ENCODE measurements around the gene FERMT3. TPM values are rescaled to one million over a fixed set of nuclear protein-coding genes. Genes with fewer than 3 reads are reported as not detected.

Gene FERMT3
- polyA plus RNA-seq, 1 of the 3 experiments (the other 2 are of a cell fraction), result 1.4 TPM

DNA sequence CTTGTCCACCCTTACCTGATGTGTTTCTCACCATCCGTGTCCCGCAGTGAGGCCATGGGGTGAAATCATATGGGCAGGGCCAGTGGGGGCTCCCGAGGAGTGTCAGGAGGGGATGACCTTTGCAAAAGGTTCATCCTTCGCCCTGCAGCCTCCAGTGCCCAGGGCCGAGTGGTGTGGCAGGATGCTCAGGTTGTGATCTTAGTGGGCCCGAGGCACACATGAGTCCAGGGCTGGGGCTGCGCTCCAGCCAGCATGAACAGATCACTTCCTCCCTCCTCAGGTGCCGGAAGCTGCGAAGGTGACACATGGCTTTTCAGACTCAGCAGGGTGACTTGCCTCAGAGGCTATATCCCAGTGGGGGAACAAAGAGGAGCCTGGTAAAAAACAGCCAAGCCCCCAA is 31.6 kb downstream of the FERMT3 start:
- Histone ChIP-seq H4K20me1 (ENCODE audit: insufficient read depth) (no peaks in the 10 kb centered on the region), H3K9me3 (no peaks in the 10 kb centered on the region), H3K4me2 (no peak overlapping the region), H3K27me3 (ENCODE audit: insufficient read depth) (no peaks in the 10 kb centered on the region), H3K4me1 (ENCODE audit: control insufficient read depth in 1 of 2, insufficient read depth in 2 of 2, low read depth in 1 of 2, low read length in 1 of 2) (peaks cover 12 to 32% of the 10 kb centered on the region in 2 experiments; a peak in 2 of 4 replicates), H3K9me2 (no peaks in the 10 kb centered on the region), H3K27ac (ENCODE audit: low read depth in 2 of 2, low read length in 1 of 2) (no peak overlapping the region), H2AFZ (ENCODE audit: low read depth) (no peak overlapping the region), H3K9ac (no peak overlapping the region), H3F3A (replicated peaks; ENCODE audit: insufficient read depth) (peaks cover 25% of the 10 kb centered on the region), H3K79me2 (ENCODE audit: insufficient read depth) (peaks cover 34% of the 10 kb centered on the region), H3K4me3 (ENCODE audit: low read depth in 2 of 2, low read length in 1 of 2) (no peak overlapping the region), H3K36me3 (replicated peaks in 1 of 2; ENCODE audit: control insufficient read depth in 1 of 2, insufficient read depth in 2 of 2, low read length in 1 of 2) (peaks cover 0 to 18% of the 10 kb centered on the region in 2 experiments)
- TF ChIP-seq TCF12 (IDR thresholded peaks at IDR 0.05) (no peak), YY1 (IDR thresholded peaks at IDR 0.05; ENCODE audit: low read depth) (no peak), EP300 (IDR thresholded peaks at IDR 0.05; ENCODE audit: borderline replicate concordance in 1 of 2, low read depth in 1 of 2, low read length in 1 of 2) (no peak), NFIC (IDR thresholded peaks at IDR 0.05; ENCODE audit: borderline replicate concordance) (no peak)
- TF ChIP-seq, protein P1, sequence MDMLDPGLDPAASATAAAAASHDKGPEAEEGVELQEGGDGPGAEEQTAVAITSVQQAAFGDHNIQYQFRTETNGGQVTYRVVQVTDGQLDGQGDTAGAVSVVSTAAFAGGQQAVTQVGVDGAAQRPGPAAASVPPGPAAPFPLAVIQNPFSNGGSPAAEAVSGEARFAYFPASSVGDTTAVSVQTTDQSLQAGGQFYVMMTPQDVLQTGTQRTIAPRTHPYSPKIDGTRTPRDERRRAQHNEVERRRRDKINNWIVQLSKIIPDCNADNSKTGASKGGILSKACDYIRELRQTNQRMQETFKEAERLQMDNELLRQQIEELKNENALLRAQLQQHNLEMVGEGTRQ (IDR thresholded peaks at IDR 0.05; ENCODE audit: borderline replicate concordance, low read depth, low read length), result no peak
- TF ChIP-seq, protein P2, sequence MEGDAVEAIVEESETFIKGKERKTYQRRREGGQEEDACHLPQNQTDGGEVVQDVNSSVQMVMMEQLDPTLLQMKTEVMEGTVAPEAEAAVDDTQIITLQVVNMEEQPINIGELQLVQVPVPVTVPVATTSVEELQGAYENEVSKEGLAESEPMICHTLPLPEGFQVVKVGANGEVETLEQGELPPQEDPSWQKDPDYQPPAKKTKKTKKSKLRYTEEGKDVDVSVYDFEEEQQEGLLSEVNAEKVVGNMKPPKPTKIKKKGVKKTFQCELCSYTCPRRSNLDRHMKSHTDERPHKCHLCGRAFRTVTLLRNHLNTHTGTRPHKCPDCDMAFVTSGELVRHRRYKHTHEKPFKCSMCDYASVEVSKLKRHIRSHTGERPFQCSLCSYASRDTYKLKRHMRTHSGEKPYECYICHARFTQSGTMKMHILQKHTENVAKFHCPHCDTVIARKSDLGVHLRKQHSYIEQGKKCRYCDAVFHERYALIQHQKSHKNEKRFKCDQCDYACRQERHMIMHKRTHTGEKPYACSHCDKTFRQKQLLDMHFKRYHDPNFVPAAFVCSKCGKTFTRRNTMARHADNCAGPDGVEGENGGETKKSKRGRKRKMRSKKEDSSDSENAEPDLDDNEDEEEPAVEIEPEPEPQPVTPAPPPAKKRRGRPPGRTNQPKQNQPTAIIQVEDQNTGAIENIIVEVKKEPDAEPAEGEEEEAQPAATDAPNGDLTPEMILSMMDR (IDR thresholded peaks at IDR 0.05), result no peak
- POLR2A ChIA-PET, result interaction anchor here (2.2 kb wide), 1 partner anchor 12 kb away, joined by 5 read pairs; the partner anchor contains the start of genes NUDT22 and TRPT1
- no peak for DNase-seq
- CTCF ChIA-PET, result interaction anchor here (0.7 to 1.6 kb wide), 5 partner anchors 10 to 66 kb away, joined by 3 to 8 read pairs (median 4); partner anchors contain the start of gene PLCB3
- WGBS (ENCODE audit: low lambda C conversion rate), result no CpG with 5 or more reads among the region's 9 CpGs

DNA sequence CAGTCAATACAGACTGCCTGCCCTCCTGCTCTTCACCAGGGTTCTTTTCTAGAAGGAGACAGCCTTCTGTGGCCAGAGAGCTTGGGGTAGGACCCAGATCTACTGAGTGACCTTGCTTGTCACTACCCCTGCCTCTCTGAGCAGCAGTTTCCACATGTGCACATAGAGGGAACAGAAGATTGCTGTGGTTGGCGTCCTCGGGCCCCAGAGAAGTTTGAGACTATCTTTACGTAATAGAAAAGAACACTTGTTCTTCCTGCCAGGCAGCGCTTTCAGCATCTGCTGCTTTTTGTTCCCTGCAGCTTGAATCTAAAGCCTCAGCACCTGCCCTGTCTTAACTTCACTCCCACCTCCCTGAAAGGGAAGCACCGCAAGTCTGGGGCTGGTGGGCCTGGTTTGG is 32.5 kb downstream of the FERMT3 start:
- no peak overlapping the region for H2AFZ ChIP-seq (ENCODE audit: low read depth)
- peaks cover 35% of the 10 kb centered on the region for H3K79me2 ChIP-seq (ENCODE audit: insufficient read depth)
- no peaks in the 10 kb centered on the region for H3K9me3 ChIP-seq
- no peak overlapping the region for H3K4me2 ChIP-seq
- H4K20me1 ChIP-seq (ENCODE audit: insufficient read depth), result no peaks in the 10 kb centered on the region
- no peak overlapping the region for H3K4me3 ChIP-seq (ENCODE audit: low read depth in 2 of 2, low read length in 1 of 2)
- no peak overlapping the region for H3K9ac ChIP-seq
- ChIA-PET CTCF (interaction anchor here (1.0 to 1.5 kb wide), 3 partner anchors 15 to 65 kb away, joined by 3 to 4 read pairs (median 4); no protein-coding TSS in a partner anchor), POLR2A (interaction anchor here (0.7 to 2.2 kb wide), 2 partner anchors 13 to 27 kb away, joined by 3 to 5 read pairs; partner anchors contain the start of genes NUDT22 and TRPT1)
- no peaks in the 10 kb centered on the region for H3K27me3 ChIP-seq (ENCODE audit: insufficient read depth)
- 96% methylated on average over 5 of the region's 5 CpGs for WGBS (ENCODE audit: low lambda C conversion rate)
- H3F3A ChIP-seq (replicated peaks; ENCODE audit: insufficient read depth), result peaks cover 28% of the 10 kb centered on the region
- no peak for DNase-seq
- H3K9me2 ChIP-seq, result no peaks in the 10 kb centered on the region
- TF ChIP-seq EZH2phosphoT487 (IDR thresholded peaks at IDR 0.05; ENCODE audit: borderline replicate concordance, low read depth) (no peak), SIN3A (IDR thresholded peaks at IDR 0.05; ENCODE audit: borderline replicate concordance, low read depth, low read length) (no peak), MXI1 (IDR thresholded peaks at IDR 0.05; ENCODE audit: low read depth, low read length) (no peak), RXRA (IDR thresholded peaks at IDR 0.05; ENCODE audit: borderline replicate concordance, low read depth) (no peak), GABPA (IDR thresholded peaks at IDR 0.05; ENCODE audit: low read depth) (no peak), FOXM1 (IDR thresholded peaks at IDR 0.05; ENCODE audit: low read depth) (no peak)
- TF ChIP-seq, protein P3, sequence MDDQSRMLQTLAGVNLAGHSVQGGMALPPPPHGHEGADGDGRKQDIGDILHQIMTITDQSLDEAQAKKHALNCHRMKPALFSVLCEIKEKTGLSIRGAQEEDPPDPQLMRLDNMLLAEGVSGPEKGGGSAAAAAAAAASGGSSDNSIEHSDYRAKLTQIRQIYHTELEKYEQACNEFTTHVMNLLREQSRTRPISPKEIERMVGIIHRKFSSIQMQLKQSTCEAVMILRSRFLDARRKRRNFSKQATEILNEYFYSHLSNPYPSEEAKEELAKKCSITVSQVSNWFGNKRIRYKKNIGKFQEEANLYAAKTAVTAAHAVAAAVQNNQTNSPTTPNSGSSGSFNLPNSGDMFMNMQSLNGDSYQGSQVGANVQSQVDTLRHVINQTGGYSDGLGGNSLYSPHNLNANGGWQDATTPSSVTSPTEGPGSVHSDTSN (IDR thresholded peaks at IDR 0.05), result no peak
- peaks cover 7 to 25% of the 10 kb centered on the region in 2 experiments for H3K36me3 ChIP-seq (replicated peaks in 1 of 2; ENCODE audit: control insufficient read depth in 1 of 2, insufficient read depth in 2 of 2, low read length in 1 of 2)
- H3K4me1 ChIP-seq (ENCODE audit: control insufficient read depth in 1 of 2, insufficient read depth in 2 of 2, low read depth in 1 of 2, low read length in 1 of 2), result peaks cover 14 to 33% of the 10 kb centered on the region in 2 experiments; a peak in 2 of 4 replicates
- no peak overlapping the region for H3K27ac ChIP-seq (ENCODE audit: low read depth in 2 of 2, low read length in 1 of 2)

Data from SK-N-SH (cell line).